Tibial nerve (tissue), 4 donors: ENCODE results near the gene FAM200B. TPM values are rescaled to one million over a fixed set of nuclear protein-coding genes. Genes with fewer than 3 reads are reported as not detected.
A peak's percentile ranks its signal among the peaks of the same experiment; 100 is the strongest.

Source experiments
- DNase-seq, 2 donors: peaks; one replicate each; pipeline ENCODE4 v3.0.0-alpha.2; 2019; ENCODE audit warnings: low spot score in 2 of 2
- H3K27ac ChIP-seq, 4 donors: fragments of 200-600 bp; sonication (generic) in 3 of 4; one replicate each; pipeline ENCODE4 v1.5.1; 2017 to 2019; ENCODE audit warnings: mild to moderate bottlenecking in 1 of 4
- H3K27me3 ChIP-seq, 2 donors: fragments of 200-600 bp; sonication (generic) in 1 of 2; one replicate each; pipeline versions ENCODE4 v1.5.1 to v1.6.0; 2017 to 2019
- H3K36me3 ChIP-seq, 3 donors: fragments of 200-600 bp; sonication (generic); one replicate each; pipeline ENCODE4 v1.5.1; 2018 to 2019
- H3K4me1 ChIP-seq, 4 donors: fragments of 200-600 bp; sonication (generic) in 3 of 4; one replicate each; pipeline ENCODE4 v1.5.1; 2017 to 2019
- H3K4me3 ChIP-seq, 4 donors: fragments of 200-600 bp; sonication (generic) in 3 of 4; one replicate each; pipeline ENCODE4 v1.5.1; 2017 to 2019; ENCODE audit warnings: mild to moderate bottlenecking in 1 of 4, moderate library complexity in 1 of 4
- H3K9me3 ChIP-seq, 4 donors: fragments of 200-600 bp; sonication (generic) in 3 of 4; one replicate each; pipeline ENCODE4 v1.5.1; 2017 to 2019
- EP300 ChIP-seq, 2 donors: sonication (generic); formaldehyde crosslinking; IDR thresholded peaks; one replicate each; pipeline ENCODE4 v1.6.1; 2017; ENCODE audit warnings: antibody characterized with exemption in 2 of 2, mild to moderate bottlenecking in 1 of 2
- POLR2A ChIP-seq, 2 donors: fragments of 450-650 bp; IDR thresholded peaks; one replicate each; pipeline ENCODE4 v1.6.1; 2017; ENCODE audit warnings: antibody characterized with exemption in 2 of 2, mild to moderate bottlenecking in 2 of 2, moderate library complexity in 2 of 2
- WGBS, 2 donors: methylation state at CpG; one replicate each; pipeline ENCODE4 v1.1.5; 2018; 5-methylcytosine and 5-hydroxymethylcytosine counted together
- total RNA-seq, 4 donors: library from RNA; depleted of rRNA; stranded (reverse); fragments of >200 nt; gene quantifications; one replicate each; pipeline ENCODE4 v1.1.0, GENCODE V29; 2016
- TF ChIP-seq, protein P1 (sequence below), 5 experiments: fragments of 200-600 bp in 3 of 5; fragments of 450-650 bp in 2 of 5; sonication (generic) in 3 of 5; IDR thresholded peaks; one replicate each; pipeline ENCODE4 v1.5.1; 2016 to 2019; ENCODE audit warnings: antibody characterized with exemption in 5 of 5, mild to moderate bottlenecking in 3 of 5, moderate library complexity in 2 of 5

Gene FAM200B
- total RNA-seq, 4 donors from 2014 or later = 29.4 to 68.8 (median 56.0) TPM

DNA sequence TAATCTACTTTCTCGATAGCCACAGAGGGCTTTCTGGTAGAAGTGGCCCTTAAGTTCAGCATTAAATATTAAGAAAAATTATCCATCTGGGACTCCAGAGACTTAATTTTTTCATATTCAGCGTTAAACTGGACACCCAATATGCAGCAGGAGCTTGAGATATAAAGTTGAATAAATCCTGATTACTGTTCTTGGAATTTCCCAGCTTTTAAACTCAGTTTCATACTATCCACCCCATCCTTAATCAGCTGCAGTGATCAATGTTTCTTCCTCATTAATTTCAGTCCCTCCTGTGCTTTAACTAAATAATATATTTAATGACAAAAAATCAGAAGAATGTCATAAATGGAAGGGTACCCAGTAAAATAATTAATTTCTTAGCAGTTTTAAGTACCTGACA lies 22.8 kb upstream of the FAM200B start:
- H3K4me3 ChIP-seq = no peak overlapping the region
- H3K9me3 ChIP-seq = no peaks in the 10 kb centered on the region
- H3K27me3 ChIP-seq = no peaks in the 10 kb centered on the region
- 84 to 96% methylated on average over 2 of the region's 2 CpGs for WGBS, 2 donors
- H3K4me1 ChIP-seq = peaks cover 0 to 10% (median 0%) of the 10 kb centered on the region in 4 donors
- TF ChIP-seq EP300 (IDR thresholded peaks at IDR 0.05) (no peak), POLR2A (IDR thresholded peaks at IDR 0.05) (no peak)
- DNase-seq = no peak
- no peak overlapping the region for H3K27ac ChIP-seq
- H3K36me3 ChIP-seq = no peaks in the 10 kb centered on the region

DNA sequence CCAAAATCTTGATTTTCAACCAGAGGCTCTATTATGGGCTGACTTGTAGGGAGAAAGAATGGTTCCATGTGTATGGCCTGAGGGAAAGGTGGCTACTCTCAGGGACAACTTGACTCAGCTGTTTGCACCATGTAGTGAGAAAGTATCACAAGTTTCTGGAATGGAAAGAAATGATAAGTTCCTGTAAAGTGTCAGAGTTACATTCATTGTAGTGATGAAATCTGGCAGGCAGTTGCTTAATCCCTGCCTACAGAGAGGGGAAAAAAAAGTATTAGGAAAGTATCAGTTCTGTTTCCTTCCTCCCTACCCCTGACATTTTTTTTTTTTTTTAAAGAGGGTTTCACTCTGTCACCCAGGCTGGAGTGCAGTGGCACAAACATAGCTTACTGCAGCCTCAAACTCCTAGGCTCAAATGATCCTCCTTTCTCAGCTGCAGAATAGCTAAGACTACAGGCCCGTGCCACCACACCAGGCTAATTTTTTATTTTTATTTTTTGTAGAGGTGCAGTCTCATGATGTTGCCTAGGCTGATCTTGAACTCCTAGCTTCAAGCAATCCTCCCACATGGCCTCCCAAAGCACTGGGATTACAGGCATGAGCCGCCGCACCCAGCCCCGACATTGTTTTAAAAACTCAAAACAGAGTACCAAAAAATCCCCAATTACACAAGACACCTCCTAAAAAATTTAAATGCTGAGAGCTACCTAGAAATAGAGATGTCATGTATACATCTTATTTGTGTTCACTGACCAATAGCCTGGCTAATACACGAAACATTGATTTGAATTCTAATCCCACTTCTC lies 21.7 kb upstream of the FAM200B start:
- no peaks in the 10 kb centered on the region for H3K27me3 ChIP-seq
- H3K36me3 ChIP-seq = no peaks in the 10 kb centered on the region
- H3K9me3 ChIP-seq = no peaks in the 10 kb centered on the region
- 89 to 94% methylated on average over 5 of the region's 5 CpGs for WGBS, 2 donors
- H3K4me1 ChIP-seq = peaks cover 0 to 9% (median 0%) of the 10 kb centered on the region in 4 donors
- peak in 1 of 2 donors; percentile 70 for DNase-seq
- TF ChIP-seq POLR2A (IDR thresholded peaks at IDR 0.05) (no peak), EP300 (IDR thresholded peaks at IDR 0.05) (peak; percentile 51 to 71)
- peak overlapping the region in 1 of 4 donors; percentile 10 for H3K27ac ChIP-seq
- H3K4me3 ChIP-seq = no peak overlapping the region

DNA sequence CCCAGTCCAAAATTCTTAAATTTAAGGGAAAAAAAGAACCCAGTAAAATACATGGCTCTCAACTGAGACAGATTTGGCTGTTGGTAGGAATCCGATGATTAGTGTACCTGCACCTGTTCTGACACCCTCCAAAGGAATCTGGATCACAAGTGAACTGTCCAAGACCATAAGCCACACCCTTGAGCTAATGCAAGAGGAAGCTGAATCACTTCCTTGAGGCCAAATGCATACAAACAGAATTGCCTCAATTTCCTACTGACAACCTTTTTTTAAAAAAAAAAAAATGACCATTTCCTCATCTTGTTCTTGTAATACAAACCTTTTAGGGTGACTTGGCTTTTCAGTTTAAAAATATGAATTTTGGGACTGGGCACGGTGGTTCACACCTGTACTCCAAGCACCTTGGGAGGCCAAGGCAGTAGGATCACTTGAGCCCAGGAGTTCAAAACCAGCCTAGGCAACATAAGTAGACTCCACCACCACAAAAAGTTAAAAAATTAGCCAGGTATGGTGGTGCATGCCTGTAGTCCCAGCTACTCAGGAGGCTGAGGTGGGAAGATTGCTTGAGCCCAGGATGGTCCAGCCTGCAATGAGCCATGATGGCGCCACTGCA lies 15.8 kb upstream of the FAM200B start:
- Histone ChIP-seq H3K27me3 (no peaks in the 10 kb centered on the region), H3K4me1 (no peaks in the 10 kb centered on the region), H3K27ac (peak overlapping the region in 2 of 4 donors; percentile 11 to 29), H3K9me3 (no peaks in the 10 kb centered on the region), H3K36me3 (no peaks in the 10 kb centered on the region), H3K4me3 (no peak overlapping the region)
- 87 to 93% methylated on average over 3 of the region's 3 CpGs for WGBS, 2 donors
- TF ChIP-seq, protein P1, sequence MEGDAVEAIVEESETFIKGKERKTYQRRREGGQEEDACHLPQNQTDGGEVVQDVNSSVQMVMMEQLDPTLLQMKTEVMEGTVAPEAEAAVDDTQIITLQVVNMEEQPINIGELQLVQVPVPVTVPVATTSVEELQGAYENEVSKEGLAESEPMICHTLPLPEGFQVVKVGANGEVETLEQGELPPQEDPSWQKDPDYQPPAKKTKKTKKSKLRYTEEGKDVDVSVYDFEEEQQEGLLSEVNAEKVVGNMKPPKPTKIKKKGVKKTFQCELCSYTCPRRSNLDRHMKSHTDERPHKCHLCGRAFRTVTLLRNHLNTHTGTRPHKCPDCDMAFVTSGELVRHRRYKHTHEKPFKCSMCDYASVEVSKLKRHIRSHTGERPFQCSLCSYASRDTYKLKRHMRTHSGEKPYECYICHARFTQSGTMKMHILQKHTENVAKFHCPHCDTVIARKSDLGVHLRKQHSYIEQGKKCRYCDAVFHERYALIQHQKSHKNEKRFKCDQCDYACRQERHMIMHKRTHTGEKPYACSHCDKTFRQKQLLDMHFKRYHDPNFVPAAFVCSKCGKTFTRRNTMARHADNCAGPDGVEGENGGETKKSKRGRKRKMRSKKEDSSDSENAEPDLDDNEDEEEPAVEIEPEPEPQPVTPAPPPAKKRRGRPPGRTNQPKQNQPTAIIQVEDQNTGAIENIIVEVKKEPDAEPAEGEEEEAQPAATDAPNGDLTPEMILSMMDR (IDR thresholded peaks at IDR 0.05) = no peak
- TF ChIP-seq POLR2A (IDR thresholded peaks at IDR 0.05) (no peak), EP300 (IDR thresholded peaks at IDR 0.05) (peak in 1 of 2 donors; percentile 71)
- no peak for DNase-seq

DNA sequence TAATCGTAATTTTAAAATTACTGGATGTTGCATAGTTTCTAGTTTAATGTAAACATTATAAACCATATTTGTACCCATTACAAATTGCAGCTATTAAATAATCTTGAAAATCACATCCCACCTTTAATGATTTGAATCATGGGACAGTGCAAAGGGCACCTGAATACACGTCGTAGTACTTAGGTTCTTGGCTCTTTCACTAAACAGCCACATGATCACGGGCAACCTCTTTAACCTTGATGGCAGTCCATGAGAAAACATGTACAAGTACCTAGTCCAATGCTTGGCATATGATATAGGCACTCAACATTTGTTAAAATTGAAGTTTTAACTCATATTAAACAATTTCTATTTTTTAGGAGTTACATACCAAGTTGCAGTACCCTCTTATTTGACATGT lies 14.6 kb upstream of the FAM200B start:
- Histone ChIP-seq H3K4me1 (no peaks in the 10 kb centered on the region), H3K27me3 (no peaks in the 10 kb centered on the region), H3K27ac (no peak overlapping the region), H3K9me3 (no peaks in the 10 kb centered on the region), H3K36me3 (no peaks in the 10 kb centered on the region), H3K4me3 (no peak overlapping the region)
- DNase-seq = no peak
- TF ChIP-seq EP300 (IDR thresholded peaks at IDR 0.05) (no peak), POLR2A (IDR thresholded peaks at IDR 0.05) (no peak)
- TF ChIP-seq, protein P1 (IDR thresholded peaks at IDR 0.05) = no peak
- 95% methylated on average over 4 of the region's 4 CpGs for WGBS, 2 donors

DNA sequence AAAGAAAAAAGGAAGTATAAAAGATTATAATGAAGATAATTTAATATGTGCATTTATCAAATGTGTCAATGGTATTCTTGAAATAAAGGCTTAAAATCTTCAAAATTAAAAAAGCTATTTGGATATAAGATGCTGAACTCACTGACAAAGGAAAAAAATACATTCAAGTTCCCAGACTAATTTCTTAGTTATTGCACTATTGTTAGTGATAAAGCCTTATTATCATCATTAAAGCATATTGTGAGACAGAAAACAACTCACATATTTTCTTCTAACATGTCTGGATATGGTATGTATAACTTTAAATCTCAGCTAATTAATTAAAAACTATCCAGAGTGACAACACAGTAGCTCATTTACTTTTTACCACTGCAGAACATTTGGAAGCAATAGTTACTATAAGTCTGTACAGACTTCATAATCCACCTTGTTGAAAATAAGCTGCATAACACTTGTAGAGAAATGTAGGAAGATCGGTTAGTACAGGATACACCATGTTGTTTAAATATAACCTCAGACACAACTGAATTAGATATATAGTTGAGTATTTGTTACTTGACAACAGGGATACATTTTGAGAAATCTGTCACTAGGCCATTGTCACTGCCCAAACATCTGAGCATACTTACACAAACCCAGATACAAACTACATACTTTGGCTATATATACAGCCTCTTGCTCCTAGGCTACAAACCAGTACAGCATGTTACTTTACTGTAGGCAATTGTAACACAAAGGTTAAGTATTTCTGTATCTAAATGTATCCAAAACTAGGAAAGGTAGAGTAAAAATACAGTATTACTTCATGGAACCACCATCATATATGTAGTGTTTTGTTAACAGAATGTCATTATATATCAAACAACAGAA lies 12.8 kb upstream of the FAM200B start:
- DNase-seq = no peak
- TF ChIP-seq EP300 (IDR thresholded peaks at IDR 0.05) (no peak), POLR2A (IDR thresholded peaks at IDR 0.05) (no peak)
- TF ChIP-seq, protein P1 (IDR thresholded peaks at IDR 0.05) = no peak
- Histone ChIP-seq H3K27ac (no peak overlapping the region), H3K4me1 (no peaks in the 10 kb centered on the region), H3K9me3 (no peaks in the 10 kb centered on the region), H3K36me3 (no peaks in the 10 kb centered on the region), H3K27me3 (no peaks in the 10 kb centered on the region), H3K4me3 (no peak overlapping the region)
- WGBS, 2 donors = 56 to 70% methylated on average over 1 of the region's 1 CpG
